CD8-positive, alpha-beta memory T cell (primary cell): ENCODE measurements around the gene EVI2A. TPM values are rescaled to one million over a fixed set of nuclear protein-coding genes. Genes with fewer than 3 reads are reported as not detected.
A peak's percentile ranks its signal among the peaks of the same experiment; 100 is the strongest.

Experiments
- CTCF ChIA-PET: fragments of 350-600 bp; sonication (Branson Sonifier 250); formaldehyde crosslinking; loops from one replicate; lab custom pipeline; 2021; ENCODE audit warnings: antibody characterized with exemption; lab: Charles Lee
- POLR2A ChIA-PET: fragments of 350-600 bp; sonication (Branson Sonifier 250); formaldehyde crosslinking; loops from one replicate; lab custom pipeline; 2021; ENCODE audit warnings: antibody characterized with exemption; lab: Charles Lee
- DNase-seq, 5 donors: peaks; one replicate each; pipeline versions ENCODE4 v3.0.0 to v3.0.0-alpha.2; 2020 to 2022; ENCODE audit warnings: mixed read lengths in 1 of 5
- H3K27ac ChIP-seq: one replicate; pipeline ENCODE4 v1.7.0; 2013; ENCODE audit warnings: low read depth, mild to moderate bottlenecking, low read length, moderate library complexity
- H3K27me3 ChIP-seq: 2 replicates; pipeline ENCODE4 v1.7.0; 2013; ENCODE audit warnings: low read length, mild to moderate bottlenecking; ENCODE audit not compliant: insufficient read depth, poor library complexity, severe bottlenecking
- H3K36me3 ChIP-seq: 2 replicates; pipeline ENCODE4 v1.7.0; 2013; ENCODE audit warnings: mild to moderate bottlenecking, low read length, moderate library complexity; ENCODE audit not compliant: insufficient read depth
- H3K4me1 ChIP-seq: 2 replicates; pipeline ENCODE4 v1.7.0; 2013; ENCODE audit warnings: mild to moderate bottlenecking, low read length, moderate library complexity; ENCODE audit not compliant: insufficient read depth
- H3K4me3 ChIP-seq: 2 replicates; pipeline ENCODE4 v1.7.0; 2013; ENCODE audit warnings: mild to moderate bottlenecking, low read length
- H3K9me3 ChIP-seq: 2 replicates; pipeline ENCODE4 v1.7.0; 2013; ENCODE audit warnings: mild to moderate bottlenecking, low read length
- H3K27ac Mint-ChIP-seq, 8 donors: one replicate each; pipeline ENCODE4 v1.8.0; 2020 to 2021; ENCODE audit warnings: mixed read lengths in 8 of 8, mild to moderate bottlenecking in 6 of 8, inconsistent platforms in 3 of 8, moderate library complexity in 3 of 8
- H3K27me3 Mint-ChIP-seq, 2 donors: one replicate each; pipeline ENCODE4 v1.8.0; 2020 to 2021; ENCODE audit warnings: mixed read lengths in 2 of 2, mild to moderate bottlenecking in 1 of 2, moderate library complexity in 1 of 2
- H3K36me3 Mint-ChIP-seq, 3 donors: one replicate each; pipeline ENCODE4 v1.8.0; 2020 to 2021; ENCODE audit warnings: mixed read lengths in 3 of 3, inconsistent platforms in 1 of 3, mild to moderate bottlenecking in 1 of 3
- H3K4me1 Mint-ChIP-seq, 3 donors: one replicate each; pipeline ENCODE4 v1.8.0; 2020 to 2021; ENCODE audit warnings: mixed read lengths in 3 of 3, inconsistent platforms in 1 of 3, mild to moderate bottlenecking in 1 of 3
- H3K4me3 Mint-ChIP-seq, 7 donors: one replicate each; pipeline ENCODE4 v1.8.0; 2020 to 2021; ENCODE audit warnings: mixed read lengths in 7 of 7, mild to moderate bottlenecking in 6 of 7, moderate library complexity in 4 of 7, inconsistent platforms in 2 of 7
- H3K9me3 Mint-ChIP-seq, 5 donors: one replicate each; pipeline ENCODE4 v1.8.0; 2020 to 2022; ENCODE audit warnings: mixed read lengths in 5 of 5, mild to moderate bottlenecking in 3 of 5, moderate library complexity in 2 of 5, inconsistent platforms in 1 of 5
- polyA plus RNA-seq: library from polyadenylated mRNA; unstranded; fragments of 300-500 nt; fragmentation: Illumina TruSeq; gene quantifications from one replicate; pipeline ENCODE4 v1.2.3, GENCODE V29; 2021
- total RNA-seq, 2 experiments: library from RNA; stranded (reverse); gene quantifications; one replicate each; pipeline ENCODE4 v1.2.3, GENCODE V29; 2021

EVI2A gene
- total and polyA plus RNA-seq, 3 experiments from 2014 or later: 40.3 to 50.4 (median 41.5) TPM

DNA sequence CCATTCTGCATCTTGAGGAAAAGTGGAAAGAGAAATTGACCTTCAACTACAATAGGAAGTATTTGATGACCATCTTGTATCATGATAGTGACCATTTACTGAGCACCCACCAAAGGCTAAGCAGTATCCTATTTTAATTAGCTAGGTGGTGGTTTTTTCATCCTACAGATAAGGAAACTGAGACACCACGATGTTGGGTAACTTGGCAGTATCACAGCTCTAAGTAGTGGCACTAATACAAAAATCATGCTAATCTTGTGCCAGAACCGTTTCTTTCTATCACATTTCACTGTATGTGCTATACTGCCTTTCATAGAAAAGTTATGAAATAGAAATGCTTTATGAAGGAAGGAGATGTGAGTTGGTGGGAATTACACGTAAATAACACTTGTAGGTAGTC lies 9.9 kb downstream of the EVI2A start:
- Histone ChIP-seq H3K36me3 (no peaks in the 10 kb centered on the region), H3K27ac (peak overlapping the region; percentile 3), H3K4me1 (peaks cover 59% of the 10 kb centered on the region), H3K9me3 (no peaks in the 10 kb centered on the region), H3K27me3 (no peaks in the 10 kb centered on the region), H3K4me3 (peak overlapping the region; percentile 83)
- H3K4me3 Mint-ChIP-seq: peak overlapping the region; percentile 84 to 97 (median 92)
- H3K9me3 Mint-ChIP-seq: no peaks in the 10 kb centered on the region
- no peak for DNase-seq
- H3K36me3 Mint-ChIP-seq: peaks cover 2 to 54% (median 6%) of the 10 kb centered on the region in 3 donors
- peak overlapping the region; percentile 84 to 98 (median 92) for H3K27ac Mint-ChIP-seq
- no peaks in the 10 kb centered on the region for H3K27me3 Mint-ChIP-seq
- H3K4me1 Mint-ChIP-seq: peaks cover 59 to 72% (median 63%) of the 10 kb centered on the region in 3 donors
- POLR2A ChIA-PET: interaction anchor here (0.5 to 0.9 kb wide), 4 partner anchors 8 to 650 kb away, joined by 3 to 4 read pairs (median 4); partner anchors contain the start of gene EVI2A
- CTCF ChIA-PET: interaction anchor here (1.0 to 1.6 kb wide), 2 partner anchors 8 to 60 kb away, joined by 4 to 5 read pairs; no protein-coding TSS in a partner anchor

DNA sequence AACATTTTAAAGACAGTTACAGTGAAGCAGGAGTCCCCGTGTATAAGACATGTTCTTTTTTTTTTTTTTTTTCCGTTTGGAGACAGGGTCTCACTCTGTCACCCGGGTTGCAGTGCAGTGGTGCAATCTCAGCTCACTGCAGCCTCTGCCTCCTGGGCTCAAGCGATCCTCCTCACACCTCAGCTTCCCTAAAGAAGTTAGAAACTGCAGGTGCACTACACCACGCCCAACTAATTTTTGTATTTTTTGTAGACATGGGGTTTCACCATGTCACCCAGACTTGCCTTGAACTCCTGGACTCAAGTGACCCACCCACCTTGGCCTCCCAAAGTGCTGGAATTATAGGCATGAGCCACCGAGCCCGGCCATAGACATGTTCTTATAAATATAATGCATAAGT lies 10.5 kb downstream of the EVI2A start:
- CTCF ChIA-PET: interaction anchor here (1.2 to 1.6 kb wide), 2 partner anchors 8 to 9 kb away, joined by 3 to 5 read pairs; no protein-coding TSS in a partner anchor
- peaks cover 57% of the 10 kb centered on the region for H3K4me1 ChIP-seq

DNA sequence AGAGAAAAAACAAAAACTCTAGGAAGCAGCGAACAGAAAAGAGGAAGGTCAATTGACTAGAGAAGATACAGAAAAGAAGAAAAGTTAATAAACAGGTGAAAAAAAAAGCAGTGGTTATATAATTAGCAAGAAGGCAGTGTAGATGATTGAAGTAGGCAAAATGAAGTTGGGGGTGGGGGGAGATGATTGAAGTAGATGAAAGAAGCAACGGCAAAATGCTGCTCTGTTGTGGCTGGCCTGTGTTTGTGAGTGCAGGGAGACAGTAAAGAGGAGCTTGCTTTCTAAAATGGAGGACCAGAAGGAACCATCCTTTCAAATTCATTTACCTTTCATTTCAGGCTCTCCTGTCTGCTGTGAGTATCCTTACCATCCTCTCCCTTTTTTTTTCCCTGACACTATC lies 11.2 kb downstream of the EVI2A start:
- DNase-seq: peak; percentile 36 to 84 (median 72)
- peaks cover 11 to 61% (median 18%) of the 10 kb centered on the region in 3 donors for H3K36me3 Mint-ChIP-seq

More for the DNA sequence above, 10.5 kb downstream of the EVI2A start:
- Histone ChIP-seq H3K4me3 (peak overlapping the region; percentile 83), H3K9me3 (no peaks in the 10 kb centered on the region), H3K27ac (peak overlapping the region; percentile 3), H3K36me3 (no peaks in the 10 kb centered on the region), H3K27me3 (no peaks in the 10 kb centered on the region)
- H3K27ac Mint-ChIP-seq: peak overlapping the region; percentile 84 to 98 (median 92)
- POLR2A ChIA-PET: interaction anchor here (0.6 to 1.3 kb wide), 5 partner anchors 8 to 17 kb away, joined by 3 to 7 read pairs (median 4); partner anchors contain the start of gene EVI2A
- no peak for DNase-seq
- H3K9me3 Mint-ChIP-seq: no peaks in the 10 kb centered on the region
- H3K36me3 Mint-ChIP-seq: peaks cover 5 to 55% (median 12%) of the 10 kb centered on the region in 3 donors
- H3K4me3 Mint-ChIP-seq: peak overlapping the region; percentile 84 to 97 (median 92)
- H3K4me1 Mint-ChIP-seq: peaks cover 59 to 72% (median 63%) of the 10 kb centered on the region in 3 donors
- no peaks in the 10 kb centered on the region for H3K27me3 Mint-ChIP-seq

DNA sequence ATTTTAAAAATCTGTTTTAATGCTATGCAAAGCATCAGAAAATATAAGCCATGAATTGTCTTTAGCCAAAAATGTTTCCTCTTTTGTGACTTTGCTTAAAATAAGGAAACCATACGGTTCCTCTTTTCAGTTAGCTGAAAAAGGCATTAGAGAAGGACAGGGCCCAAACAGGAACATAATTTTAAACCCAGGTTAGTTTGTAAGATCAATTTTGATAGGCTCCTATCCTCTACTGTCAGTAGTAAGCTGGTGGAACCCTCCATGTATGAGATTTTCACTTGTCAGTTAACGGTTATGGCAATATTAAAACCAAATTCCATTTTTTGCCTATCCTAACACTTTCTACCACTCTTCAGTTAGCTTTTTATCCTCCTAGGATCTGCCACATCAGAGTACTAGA lies 11.9 kb downstream of the EVI2A start:
- Histone ChIP-seq H3K27me3 (no peaks in the 10 kb centered on the region), H3K27ac (peak overlapping the region; percentile 3), H3K9me3 (no peaks in the 10 kb centered on the region), H3K36me3 (peaks cover 13% of the 10 kb centered on the region), H3K4me1 (peaks cover 49% of the 10 kb centered on the region), H3K4me3 (peak overlapping the region; percentile 83)
- Mint-ChIP-seq H3K4me1 (peaks cover 61 to 72% (median 63%) of the 10 kb centered on the region in 3 donors), H3K4me3 (peak overlapping the region; percentile 84 to 97 (median 92)), H3K36me3 (peaks cover 17 to 68% (median 25%) of the 10 kb centered on the region in 3 donors), H3K27ac (peak overlapping the region; percentile 82 to 98 (median 92)), H3K9me3 (peaks cover 0 to 6% (median 0%) of the 10 kb centered on the region in 5 donors), H3K27me3 (no peaks in the 10 kb centered on the region)
- ChIA-PET CTCF (interaction anchor here (1.0 to 1.6 kb wide), 4 partner anchors 9 to 100 kb away, joined by 3 to 4 read pairs (median 3); partner anchors contain the start of gene EVI2A), POLR2A (interaction anchor here (1.3 kb wide), 1 partner anchor 12 kb away, joined by 5 read pairs; the partner anchor contains the start of gene EVI2A)
- peak in 2 of 5 donors; percentile 34 to 47 for DNase-seq

More for the DNA sequence above, 11.2 kb downstream of the EVI2A start:
- peak overlapping the region; percentile 84 to 97 (median 92) for H3K4me3 Mint-ChIP-seq
- H3K4me3 ChIP-seq: peak overlapping the region; percentile 83
- H3K4me1 Mint-ChIP-seq: peaks cover 59 to 72% (median 63%) of the 10 kb centered on the region in 3 donors
- H3K27me3 Mint-ChIP-seq: no peaks in the 10 kb centered on the region
- peak overlapping the region; percentile 3 for H3K27ac ChIP-seq
- H3K27me3 ChIP-seq: no peaks in the 10 kb centered on the region
- H3K27ac Mint-ChIP-seq: peak overlapping the region; percentile 82 to 98 (median 92)
- H3K9me3 ChIP-seq: no peaks in the 10 kb centered on the region
- CTCF ChIA-PET: interaction anchor here (1.0 to 1.6 kb wide), 5 partner anchors 8 to 101 kb away, joined by 3 to 5 read pairs (median 3); partner anchors contain the start of gene EVI2A
- H3K9me3 Mint-ChIP-seq: peaks cover 0 to under 1% (median 0%) of the 10 kb centered on the region in 5 donors
- peaks cover 56% of the 10 kb centered on the region for H3K4me1 ChIP-seq
- POLR2A ChIA-PET: interaction anchor here (0.6 to 1.3 kb wide), 4 partner anchors 9 to 18 kb away, joined by 4 to 7 read pairs (median 4); partner anchors contain the start of gene EVI2A
- peaks cover 6% of the 10 kb centered on the region for H3K36me3 ChIP-seq

DNA sequence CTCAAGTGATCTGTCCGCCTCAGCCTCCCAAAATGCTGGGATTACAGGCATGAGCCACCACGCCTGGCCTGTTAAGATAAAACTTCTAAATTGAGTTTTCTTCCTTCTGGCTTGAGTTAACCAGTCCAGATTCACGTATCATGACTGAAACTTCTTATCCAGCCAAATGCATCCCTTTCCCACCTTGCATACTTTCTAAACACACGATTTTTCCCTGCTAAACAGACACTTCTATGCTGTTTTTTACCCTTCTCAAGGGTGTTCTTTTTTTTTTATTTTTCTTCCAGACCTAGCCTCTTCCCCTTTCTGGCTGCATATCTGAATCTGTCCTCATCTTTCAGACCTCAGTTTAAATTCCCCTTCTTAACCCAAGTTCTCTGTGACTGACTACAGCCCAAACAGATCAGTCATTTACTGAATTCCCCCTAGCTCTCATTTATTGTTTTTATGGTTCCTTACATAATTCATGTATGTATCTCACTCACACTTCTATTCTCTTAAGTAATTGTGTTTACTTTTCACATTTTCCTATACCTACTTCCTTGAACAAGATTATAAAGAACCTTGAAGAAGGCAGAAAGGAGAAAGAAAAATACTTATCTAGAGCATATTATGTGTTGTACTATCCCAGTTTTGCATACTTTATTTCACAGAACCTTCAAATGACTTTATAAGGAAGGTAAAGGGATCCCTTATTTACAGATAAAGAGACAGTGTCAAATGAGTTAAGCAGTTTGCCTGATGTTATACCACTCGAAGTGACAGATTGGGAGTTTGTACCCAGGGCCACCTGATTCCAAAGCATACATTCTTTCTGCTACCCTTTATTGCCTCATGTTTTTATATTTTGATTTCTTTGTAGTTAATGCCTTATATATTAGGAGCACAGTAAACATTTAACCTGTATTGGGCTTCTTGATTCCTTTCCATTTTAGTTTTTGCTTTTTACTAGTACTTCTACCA lies 12.8 kb downstream of the EVI2A start:
- Histone ChIP-seq H3K36me3 (peaks cover 19% of the 10 kb centered on the region), H3K4me3 (peak overlapping the region; percentile 83), H3K27me3 (no peaks in the 10 kb centered on the region), H3K4me1 (peaks cover 44% of the 10 kb centered on the region), H3K27ac (no peak overlapping the region), H3K9me3 (no peaks in the 10 kb centered on the region)
- DNase-seq: no peak
- ChIA-PET CTCF (interaction anchor here (1.6 kb wide), 1 partner anchor 64 kb away, joined by 4 read pairs; no protein-coding TSS in a partner anchor), POLR2A (no interaction called here)
- peak overlapping the region; percentile 82 to 98 (median 92) for H3K27ac Mint-ChIP-seq
- no peaks in the 10 kb centered on the region for H3K27me3 Mint-ChIP-seq
- peaks cover 0 to 8% (median 0%) of the 10 kb centered on the region in 5 donors for H3K9me3 Mint-ChIP-seq
- peak overlapping the region; percentile 84 to 97 (median 92) for H3K4me3 Mint-ChIP-seq
- H3K36me3 Mint-ChIP-seq: peaks cover 24 to 74% (median 32%) of the 10 kb centered on the region in 3 donors
- peaks cover 63 to 72% (median 67%) of the 10 kb centered on the region in 3 donors for H3K4me1 Mint-ChIP-seq

DNA sequence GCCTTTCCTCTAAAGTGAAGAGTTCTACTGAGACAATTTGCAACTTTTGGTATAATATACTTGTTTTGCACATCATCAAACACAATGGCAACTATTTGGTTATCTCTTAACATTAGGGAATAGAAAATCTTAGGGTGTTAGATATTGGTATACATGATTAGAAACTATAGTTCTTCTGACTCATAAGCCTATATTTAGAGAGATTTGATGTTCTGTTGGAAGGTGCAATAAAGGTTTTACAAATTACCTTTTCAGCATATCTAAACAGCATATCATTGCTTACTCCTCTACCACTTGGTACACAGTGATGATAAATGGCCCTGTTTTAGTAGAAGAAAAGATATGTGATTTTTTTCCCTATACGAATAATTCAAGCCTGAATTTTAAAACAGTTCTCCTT lies 13.8 kb downstream of the EVI2A start:
- Mint-ChIP-seq H3K27me3 (no peaks in the 10 kb centered on the region), H3K27ac (peak overlapping the region; percentile 72 to 98 (median 92)), H3K4me3 (peak overlapping the region; percentile 84 to 97 (median 92)), H3K9me3 (peaks cover 0 to 15% (median 0%) of the 10 kb centered on the region in 5 donors), H3K4me1 (peaks cover 66 to 81% (median 77%) of the 10 kb centered on the region in 3 donors), H3K36me3 (peaks cover 31 to 81% (median 42%) of the 10 kb centered on the region in 3 donors)
- H3K4me3 ChIP-seq: no peak overlapping the region
- H3K27ac ChIP-seq: no peak overlapping the region
- POLR2A ChIA-PET: no interaction called here
- no peaks in the 10 kb centered on the region for H3K9me3 ChIP-seq
- no peak for DNase-seq
- no peaks in the 10 kb centered on the region for H3K27me3 ChIP-seq
- peaks cover 44% of the 10 kb centered on the region for H3K4me1 ChIP-seq
- peaks cover 23% of the 10 kb centered on the region for H3K36me3 ChIP-seq
- CTCF ChIA-PET: no interaction called here

DNA sequence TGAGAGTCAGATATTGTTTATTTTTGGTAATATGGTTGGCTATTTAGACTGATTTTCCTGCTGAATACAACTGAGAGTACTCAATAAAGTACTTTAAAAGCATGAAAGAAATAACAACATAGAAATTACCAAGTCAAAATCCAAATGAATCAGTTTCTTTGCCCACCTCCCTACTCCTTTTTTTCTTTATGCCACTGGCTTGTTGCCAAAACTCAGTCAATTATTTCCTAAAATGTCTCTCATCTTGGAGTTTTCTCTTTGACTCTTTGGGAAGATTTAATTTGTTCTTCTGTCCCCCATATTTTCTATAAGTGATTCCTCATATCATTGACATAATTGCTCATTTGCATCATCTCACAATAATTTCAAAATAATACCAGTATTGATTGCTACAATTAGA lies 21.8 kb downstream of the EVI2A start:
- H3K27ac Mint-ChIP-seq: peak overlapping the region in 2 of 8 donors; percentile 4 to 20
- H3K36me3 Mint-ChIP-seq: peaks cover 17 to 25% (median 19%) of the 10 kb centered on the region in 3 donors
- Histone ChIP-seq H3K9me3 (no peaks in the 10 kb centered on the region), H3K4me3 (no peak overlapping the region), H3K27ac (no peak overlapping the region), H3K4me1 (peaks cover 5% of the 10 kb centered on the region), H3K36me3 (peaks cover 11% of the 10 kb centered on the region), H3K27me3 (no peaks in the 10 kb centered on the region)
- H3K4me1 Mint-ChIP-seq: peaks cover 19 to 37% (median 29%) of the 10 kb centered on the region in 3 donors
- POLR2A ChIA-PET: no interaction called here
- DNase-seq: no peak
- CTCF ChIA-PET: no interaction called here
- no peak overlapping the region for H3K4me3 Mint-ChIP-seq
- no peaks in the 10 kb centered on the region for H3K27me3 Mint-ChIP-seq
- peaks cover 0 to 9% (median 0%) of the 10 kb centered on the region in 5 donors for H3K9me3 Mint-ChIP-seq
